AG04449 (cell line): ENCODE results near the gene CDC42BPA.

Experiments used
- CTCF ChIA-PET: fragments of 350-600 bp; formaldehyde crosslinking; extraction: SDS; loops from one replicate; lab custom pipeline; 2021; ENCODE audit warnings: antibody characterized with exemption; lab: Yijun Ruan, JAX
- POLR2A ChIA-PET: fragments of 400-600, 350-600 bp; formaldehyde crosslinking; extraction: SDS; loops from one replicate; lab custom pipeline; 2020; ENCODE audit warnings: antibody characterized with exemption, inconsistent platforms; lab: Yijun Ruan, JAX
- DNase-seq: peaks from one replicate; pipeline ENCODE4 v3.0.0-alpha.2; 2010; ENCODE audit warnings: low read depth, low spot score
- H3K4me3 ChIP-seq: 2 replicates; pipeline ENCODE4 v1.5.1; 2011; ENCODE audit warnings: low read depth, mild to moderate bottlenecking, control low read depth, low read length
- CTCF ChIP-seq: IDR thresholded peaks from one replicate; pipeline ENCODE4 v1.5.1; 2011; ENCODE audit warnings: mild to moderate bottlenecking, moderate library complexity, low read length, control low read depth, inconsistent platforms; ENCODE audit not compliant: insufficient read depth; ENCODE audit errors: missing control alignments

Gene CDC42BPA

GRCh38 chr1:227311389-227312001, 6.8 kb downstream of the CDC42BPA start:
- CTCF ChIA-PET = no interaction called here

GRCh38 chr1:227308367-227309336, 9.6 kb downstream of the CDC42BPA start:
- no peak overlapping the region for H3K4me3 ChIP-seq
- ChIA-PET CTCF (interaction anchor here (0.9 kb wide), 1 partner anchor 28 kb away, joined by 3 read pairs; no protein-coding TSS in a partner anchor), POLR2A (no interaction called here)
- no peak for DNase-seq
- no peak for TF ChIP-seq CTCF

More at GRCh38 chr1:227311389-227312001, 6.8 kb downstream of the CDC42BPA start:
- POLR2A ChIA-PET = no interaction called here
- DNase-seq = no peak
- TF ChIP-seq CTCF = no peak
- H3K4me3 ChIP-seq = no peak overlapping the region

- ChIA-PET POLR2A (no interaction called here), CTCF (no interaction called here)
- no peak for TF ChIP-seq CTCF
- no peak for DNase-seq
- H3K4me3 ChIP-seq = no peak overlapping the region
These were observed 11.6 kb downstream of the CDC42BPA start for GRCh38 chr1:227306689-227307088.

- POLR2A ChIA-PET = no interaction called here
- no peak overlapping the region for H3K4me3 ChIP-seq
- TF ChIP-seq CTCF = no peak
- CTCF ChIA-PET = interaction anchor here (0.7 kb wide), 1 partner anchor 179 kb away, joined by 4 read pairs; no protein-coding TSS in a partner anchor
- DNase-seq = no peak
These were observed 12.2 kb downstream of the CDC42BPA start for GRCh38 chr1:227305894-227306626.

- no peak for DNase-seq
- POLR2A ChIA-PET = no interaction called here
- CTCF ChIA-PET = no interaction called here
- H3K4me3 ChIP-seq = no peak overlapping the region
- TF ChIP-seq CTCF = no peak
These were observed 13.6 kb downstream of the CDC42BPA start for GRCh38 chr1:227304665-227305064.
